Bronchial epithelial cell (primary cell): ENCODE data around the gene ADAMTS12. TPM values are rescaled to one million over a fixed set of nuclear protein-coding genes. Genes with fewer than 3 reads are reported as not detected.

Experiments
- DNase-seq: peaks from one replicate; pipeline ENCODE4 v3.0.0-alpha.2; 2010; ENCODE audit warnings: low read depth
- FAIRE-seq: peaks from 2 replicates; lab custom pipeline; 2011; peaks lifted over from hg19 to GRCh38; lab: Jason Lieb, UNC
- H3K27me3 ChIP-seq: 2 replicates; pipeline ENCODE4 v1.5.1; 2011; ENCODE audit warnings: low read length; ENCODE audit not compliant: control insufficient read depth, insufficient read depth
- H3K36me3 ChIP-seq: 2 replicates; pipeline ENCODE4 v1.5.1; 2011; ENCODE audit warnings: low read length; ENCODE audit not compliant: control insufficient read depth, insufficient read depth
- H3K4me3 ChIP-seq: 2 replicates; pipeline ENCODE4 v1.5.1; 2011; ENCODE audit warnings: mild to moderate bottlenecking, low read depth, low read length, control low read depth
- total RNA-seq: library from RNA; depleted of rRNA; stranded (reverse); fragments of >200 nt; gene quantifications from 2 replicates; pipeline ENCODE4 v1.2.1, GENCODE V29; 2014
- TF ChIP-seq, protein P1 (sequence below): IDR thresholded peaks from 2 replicates; pipeline ENCODE4 v1.5.1; 2011; ENCODE audit warnings: mild to moderate bottlenecking, moderate library complexity, low read length, control low read depth, inconsistent platforms; ENCODE audit not compliant: insufficient read depth, severe bottlenecking

Gene ADAMTS12
- total RNA-seq, 1 donor from 2014 or later, result 0.26 TPM

DNA sequence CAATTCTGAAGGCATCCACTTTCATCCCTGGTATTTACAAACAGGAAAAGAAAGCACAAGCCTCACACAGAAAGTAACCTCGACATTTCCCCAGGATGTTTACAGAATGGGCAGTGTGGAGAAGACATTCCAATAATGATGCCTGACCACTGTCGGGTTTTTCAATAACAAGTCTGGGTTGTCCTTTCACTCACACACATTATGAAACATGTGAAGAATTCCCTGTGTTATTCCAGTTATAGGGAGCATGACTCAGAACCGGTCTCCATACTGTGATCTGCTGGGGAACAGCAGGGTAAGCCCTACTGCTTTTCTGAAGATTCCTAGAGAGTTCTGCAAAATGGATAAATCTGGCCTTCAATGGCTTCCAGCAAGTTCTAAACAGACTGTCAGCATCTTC, 155.3 kb downstream of the ADAMTS12 start:
- H3K36me3 ChIP-seq, result no peaks in the 10 kb centered on the region
- H3K27me3 ChIP-seq, result no peaks in the 10 kb centered on the region
- no peak for DNase-seq
- H3K4me3 ChIP-seq, result no peak overlapping the region
- TF ChIP-seq, protein P1, sequence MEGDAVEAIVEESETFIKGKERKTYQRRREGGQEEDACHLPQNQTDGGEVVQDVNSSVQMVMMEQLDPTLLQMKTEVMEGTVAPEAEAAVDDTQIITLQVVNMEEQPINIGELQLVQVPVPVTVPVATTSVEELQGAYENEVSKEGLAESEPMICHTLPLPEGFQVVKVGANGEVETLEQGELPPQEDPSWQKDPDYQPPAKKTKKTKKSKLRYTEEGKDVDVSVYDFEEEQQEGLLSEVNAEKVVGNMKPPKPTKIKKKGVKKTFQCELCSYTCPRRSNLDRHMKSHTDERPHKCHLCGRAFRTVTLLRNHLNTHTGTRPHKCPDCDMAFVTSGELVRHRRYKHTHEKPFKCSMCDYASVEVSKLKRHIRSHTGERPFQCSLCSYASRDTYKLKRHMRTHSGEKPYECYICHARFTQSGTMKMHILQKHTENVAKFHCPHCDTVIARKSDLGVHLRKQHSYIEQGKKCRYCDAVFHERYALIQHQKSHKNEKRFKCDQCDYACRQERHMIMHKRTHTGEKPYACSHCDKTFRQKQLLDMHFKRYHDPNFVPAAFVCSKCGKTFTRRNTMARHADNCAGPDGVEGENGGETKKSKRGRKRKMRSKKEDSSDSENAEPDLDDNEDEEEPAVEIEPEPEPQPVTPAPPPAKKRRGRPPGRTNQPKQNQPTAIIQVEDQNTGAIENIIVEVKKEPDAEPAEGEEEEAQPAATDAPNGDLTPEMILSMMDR, result no peak
- FAIRE-seq, result no peak

DNA sequence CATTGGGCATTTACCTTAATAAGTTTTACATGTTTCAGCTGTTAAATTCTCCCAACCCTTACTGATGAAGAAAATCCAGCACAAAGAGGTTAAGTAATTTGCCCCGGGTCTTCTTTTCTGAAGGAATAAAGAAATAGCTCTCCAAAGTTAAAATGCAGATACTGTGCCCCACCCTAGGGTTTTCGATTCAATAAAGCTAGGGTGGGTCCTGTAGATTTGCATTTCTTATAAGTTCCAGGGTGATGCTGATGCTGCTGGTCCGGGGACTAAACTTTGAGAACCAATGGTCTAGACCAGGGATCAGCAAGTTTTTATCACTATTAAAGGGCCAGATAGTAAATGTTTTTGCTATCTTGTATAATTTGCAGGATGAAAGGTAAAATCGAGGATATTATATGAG, 156.7 kb downstream of the ADAMTS12 start:
- DNase-seq (no peak), FAIRE-seq (no peak)
- H3K27me3 ChIP-seq, result no peaks in the 10 kb centered on the region
- no peaks in the 10 kb centered on the region for H3K36me3 ChIP-seq
- H3K4me3 ChIP-seq, result no peak overlapping the region
- TF ChIP-seq, protein P1, result no peak

- no peaks in the 10 kb centered on the region for H3K27me3 ChIP-seq
- H3K36me3 ChIP-seq, result no peaks in the 10 kb centered on the region
These were observed 157.3 kb downstream of the ADAMTS12 start for GRCh38 chr5:33734537-33734936.

GRCh38 chr5:33733225-33733624, 158.6 kb downstream of the ADAMTS12 start:
- no peak for FAIRE-seq
- Histone ChIP-seq H3K36me3 (no peaks in the 10 kb centered on the region), H3K4me3 (no peak overlapping the region), H3K27me3 (no peaks in the 10 kb centered on the region)
- no peak for DNase-seq
- TF ChIP-seq, protein P1, result no peak

More at GRCh38 chr5:33734537-33734936, 157.3 kb downstream of the ADAMTS12 start:
- DNase-seq (no peak), FAIRE-seq (no peak)
- no peak overlapping the region for H3K4me3 ChIP-seq
- TF ChIP-seq, protein P1, result no peak

DNA sequence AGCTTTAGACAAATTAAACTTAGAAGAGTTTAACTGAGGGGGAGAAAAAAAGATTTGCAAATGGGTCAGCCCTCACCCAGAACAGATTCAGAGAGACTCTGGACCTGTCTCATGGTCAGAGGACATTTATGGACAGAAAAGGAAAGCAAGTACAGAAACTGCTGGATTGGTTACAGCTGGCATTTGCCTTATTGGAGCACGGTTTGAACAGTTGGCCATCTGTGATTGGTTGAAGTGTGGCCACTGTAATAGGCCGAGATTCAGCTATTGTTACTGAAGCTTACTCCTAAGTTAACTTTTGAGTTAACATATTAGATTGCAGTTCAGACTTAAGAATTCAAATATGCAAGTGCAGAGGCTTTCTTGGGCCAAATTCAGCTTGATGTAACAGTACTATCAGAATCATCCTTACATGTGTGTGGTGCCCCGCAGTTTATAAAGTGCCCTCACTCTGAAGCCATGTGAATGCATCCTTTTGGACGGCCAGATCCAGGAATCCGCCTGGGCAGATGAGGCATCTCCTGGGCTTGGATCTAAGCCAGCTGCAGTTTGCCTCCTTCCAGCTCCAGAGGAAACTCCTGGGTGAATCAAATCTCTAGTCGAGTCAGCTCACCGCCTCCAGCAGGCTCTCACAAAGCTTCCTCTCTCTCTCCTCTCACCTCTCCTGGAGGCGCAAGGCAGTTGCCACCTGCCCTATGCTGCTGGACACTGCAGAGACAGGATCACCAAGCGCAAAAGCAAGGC, 165.2 kb downstream of the ADAMTS12 start:
- DNase-seq, result no peak
- TF ChIP-seq, protein P1, result no peak
- H3K4me3 ChIP-seq, result no peak overlapping the region
- H3K27me3 ChIP-seq, result no peaks in the 10 kb centered on the region
- no peaks in the 10 kb centered on the region for H3K36me3 ChIP-seq
- FAIRE-seq, result no peak
